ENCODE data around the gene TMPRSS11E.
"Not testable (repeated sequence)": the region's sequence is repeated elsewhere in the genome, so short reads cannot be mapped to it uniquely, and the experiment has no call there.

Gene TMPRSS11E, protein sequence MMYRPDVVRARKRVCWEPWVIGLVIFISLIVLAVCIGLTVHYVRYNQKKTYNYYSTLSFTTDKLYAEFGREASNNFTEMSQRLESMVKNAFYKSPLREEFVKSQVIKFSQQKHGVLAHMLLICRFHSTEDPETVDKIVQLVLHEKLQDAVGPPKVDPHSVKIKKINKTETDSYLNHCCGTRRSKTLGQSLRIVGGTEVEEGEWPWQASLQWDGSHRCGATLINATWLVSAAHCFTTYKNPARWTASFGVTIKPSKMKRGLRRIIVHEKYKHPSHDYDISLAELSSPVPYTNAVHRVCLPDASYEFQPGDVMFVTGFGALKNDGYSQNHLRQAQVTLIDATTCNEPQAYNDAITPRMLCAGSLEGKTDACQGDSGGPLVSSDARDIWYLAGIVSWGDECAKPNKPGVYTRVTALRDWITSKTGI

DNA sequence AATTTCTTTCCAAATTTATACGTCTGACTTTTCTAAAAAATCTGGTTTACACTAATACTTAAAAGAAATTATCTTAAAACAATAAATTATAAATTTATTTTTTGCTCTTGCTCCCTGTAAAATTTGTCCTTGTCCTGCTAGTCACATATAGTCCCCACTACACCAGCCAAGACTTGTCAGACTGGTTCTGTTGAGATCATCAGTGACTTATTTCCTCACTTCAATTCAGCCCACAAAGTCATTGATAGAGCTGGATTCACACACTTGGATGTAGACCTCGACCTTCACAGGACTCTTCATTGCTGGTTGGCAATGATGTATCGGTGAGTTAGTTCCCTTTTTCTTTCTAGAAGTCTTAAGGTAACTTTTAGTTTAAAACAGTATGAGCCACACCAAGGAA, at the start of gene TMPRSS11E:
TSS of gene TMPRSS11E (plus strand) at position 263 of the 400 bp plus-strand sequence. CDS start at position 313, 50 bp downstream.
- no peak for DNase-seq

GRCh38 chr4:68399306-68399705, 48.0 kb upstream of the TMPRSS11E start:
- TF ChIP-seq GATA1 (IDR thresholded peaks at IDR 0.05; ENCODE audit: low read depth, low read length) (no peak), POLR2A (IDR thresholded peaks at IDR 0.05; ENCODE audit: low read length) (no peak)

More for the DNA sequence above, at the start of gene TMPRSS11E:
- no peak for TF ChIP-seq POLR2A (IDR thresholded peaks at IDR 0.05; ENCODE audit: low read length)
- no peak for TF ChIP-seq GATA1 (IDR thresholded peaks at IDR 0.05; ENCODE audit: low read depth, low read length)

GRCh38 chr4:68401231-68401630, 46.0 kb upstream of the TMPRSS11E start:
- no peak for DNase-seq

More at GRCh38 chr4:68399306-68399705, 48.0 kb upstream of the TMPRSS11E start:
- DNase-seq, result no peak

DNA sequence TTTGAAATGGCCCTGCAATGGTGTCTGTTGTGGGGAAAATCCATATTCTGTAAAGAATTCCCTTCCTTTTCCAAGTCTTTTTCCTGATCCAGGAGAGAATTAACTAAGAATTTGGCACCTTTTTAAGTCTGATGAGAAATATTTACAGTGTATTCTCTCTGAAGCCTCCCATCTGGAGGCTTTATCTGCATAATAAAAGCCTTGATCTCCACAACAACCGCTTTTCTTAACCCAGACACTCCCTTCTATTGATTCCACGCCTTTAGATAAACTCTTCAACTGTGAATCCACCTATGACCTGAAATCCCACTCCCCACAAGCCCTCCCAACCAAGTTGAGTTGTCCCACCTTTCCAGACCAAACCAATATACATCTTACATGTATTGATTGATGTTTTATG, 43.1 kb upstream of the TMPRSS11E start:
- TF ChIP-seq GATA1 (IDR thresholded peaks at IDR 0.05; ENCODE audit: low read depth, low read length) (no peak), POLR2A (IDR thresholded peaks at IDR 0.05; ENCODE audit: low read length) (no peak)
- no peak for DNase-seq

More at GRCh38 chr4:68401231-68401630, 46.0 kb upstream of the TMPRSS11E start:
- TF ChIP-seq POLR2A (IDR thresholded peaks at IDR 0.05; ENCODE audit: low read length) (no peak), GATA1 (IDR thresholded peaks at IDR 0.05; ENCODE audit: low read depth, low read length) (no peak)

GRCh38 chr4:68405718-68406478, 41.4 kb upstream of the TMPRSS11E start:
- DNase-seq, result not testable (repeated sequence)

DNA sequence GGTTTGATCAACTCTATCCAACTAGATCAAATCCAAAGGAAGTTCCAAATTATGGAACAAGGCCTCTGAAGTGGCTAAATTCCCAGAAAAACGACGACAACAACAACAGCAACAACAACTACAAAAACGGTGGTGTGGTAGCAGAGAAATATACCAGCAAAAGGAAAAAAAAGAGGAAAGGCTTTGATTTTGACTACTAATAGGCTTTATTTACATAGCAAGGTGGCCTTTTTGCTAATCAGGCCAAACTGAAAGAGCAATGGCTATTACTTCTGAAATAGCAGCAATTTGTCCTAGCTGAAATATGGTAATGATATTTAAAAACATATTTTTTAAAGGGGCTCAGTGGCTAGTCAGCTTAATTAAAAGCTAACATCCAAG, 40.8 kb upstream of the TMPRSS11E start:
- no peak for DNase-seq
- TF ChIP-seq GATA1 (IDR thresholded peaks at IDR 0.05; ENCODE audit: low read depth, low read length) (no peak), POLR2A (IDR thresholded peaks at IDR 0.05; ENCODE audit: low read length) (no peak)

DNA sequence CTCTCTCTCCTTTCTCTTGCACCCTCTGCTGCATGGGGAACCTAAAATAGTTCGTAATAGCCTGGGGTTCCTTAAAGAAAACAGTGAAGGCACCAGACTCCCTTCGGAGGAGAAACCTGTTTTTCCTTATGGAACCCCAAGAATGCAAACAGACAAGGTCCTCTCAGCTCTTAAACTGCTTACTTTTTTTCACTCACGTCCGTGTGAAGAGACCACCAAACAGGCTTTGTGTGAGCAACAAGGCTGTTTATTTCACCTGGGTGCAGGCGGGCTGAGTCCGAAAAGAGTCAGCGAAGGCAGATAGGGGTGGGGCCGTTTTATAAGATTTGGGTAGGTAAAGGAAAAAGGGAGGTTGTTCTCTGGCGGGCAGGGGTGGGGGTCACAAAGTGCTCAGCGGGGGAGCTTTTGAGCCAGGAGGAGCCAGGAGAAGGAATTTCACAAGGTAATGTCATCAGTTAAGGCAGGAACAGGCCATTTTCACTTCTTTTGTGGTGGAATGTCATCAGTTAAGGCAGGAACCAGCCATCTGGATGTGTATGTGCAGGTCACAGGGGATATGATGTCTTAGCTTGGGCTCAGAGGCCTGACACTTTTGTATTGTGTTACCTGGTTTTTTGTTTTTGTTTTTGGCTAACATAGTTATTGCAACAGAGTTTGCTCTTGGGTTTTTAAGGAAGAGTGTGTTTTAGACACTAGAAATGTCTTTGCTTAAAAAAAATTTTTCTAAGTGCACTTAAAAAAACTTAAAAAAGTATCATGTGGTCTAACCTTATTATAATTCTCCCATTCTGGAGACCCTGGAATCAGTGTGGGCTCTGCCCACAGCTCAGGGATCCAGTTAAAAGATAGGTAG, 40.0 kb upstream of the TMPRSS11E start:
- DNase-seq, result not testable (repeated sequence)

GRCh38 chr4:68407868-68408190, 39.4 kb upstream of the TMPRSS11E start:
- no peak for DNase-seq
- TF ChIP-seq GATA1 (IDR thresholded peaks at IDR 0.05; ENCODE audit: low read depth, low read length), result no peak
- no peak for TF ChIP-seq POLR2A (IDR thresholded peaks at IDR 0.05; ENCODE audit: low read length)

- no peak for TF ChIP-seq GATA1 (IDR thresholded peaks at IDR 0.05; ENCODE audit: low read depth, low read length)
- no peak for TF ChIP-seq POLR2A (IDR thresholded peaks at IDR 0.05; ENCODE audit: low read length)
- DNase-seq, result no peak
These were observed 37.1 kb upstream of the TMPRSS11E start for GRCh38 chr4:68410149-68410548.

DNA sequence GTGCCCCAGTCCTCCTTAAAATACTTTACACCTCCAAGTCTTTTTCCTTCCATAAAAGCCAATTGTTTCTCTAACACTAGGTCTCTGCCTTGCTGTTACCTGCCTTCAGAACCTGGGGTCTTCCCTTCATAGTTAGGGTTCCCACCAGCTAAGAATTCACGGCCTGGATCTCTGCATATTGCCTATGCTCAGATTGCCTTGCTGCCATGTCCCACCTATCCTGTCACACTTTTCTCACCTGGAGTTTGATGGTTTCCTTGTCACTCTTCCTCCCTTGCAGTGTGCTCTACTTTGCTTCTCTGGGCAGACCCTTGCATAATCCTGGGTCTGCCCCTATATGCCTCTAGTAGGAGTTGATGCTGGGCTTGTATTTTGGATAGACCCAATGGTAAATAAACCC, 36.6 kb upstream of the TMPRSS11E start:
- DNase-seq, result no peak
- TF ChIP-seq GATA1 (IDR thresholded peaks at IDR 0.05; ENCODE audit: low read depth, low read length) (no peak), POLR2A (IDR thresholded peaks at IDR 0.05; ENCODE audit: low read length) (no peak)

GRCh38 chr4:68412031-68412430, 35.2 kb upstream of the TMPRSS11E start:
- DNase-seq, result not testable (repeated sequence)

DNA sequence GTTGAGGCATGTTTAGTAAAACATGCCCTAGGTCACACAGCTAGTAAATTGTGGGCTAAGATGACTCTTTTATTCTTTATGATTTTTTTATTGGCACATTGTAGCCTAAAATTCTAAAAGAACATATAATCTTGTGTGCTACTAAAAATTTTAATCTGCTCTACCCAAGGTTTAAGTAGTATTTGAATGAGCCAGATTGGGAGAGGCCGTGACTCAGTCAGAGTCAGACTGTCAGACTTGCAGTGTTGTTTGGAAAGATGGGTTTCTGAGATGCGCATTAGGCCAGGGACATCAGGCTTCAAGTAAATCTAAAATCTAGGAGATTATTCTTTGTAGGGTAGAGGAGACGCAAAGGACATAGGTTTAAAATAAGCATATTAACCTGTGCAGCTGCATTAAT, 30.7 kb upstream of the TMPRSS11E start:
- TF ChIP-seq POLR2A (IDR thresholded peaks at IDR 0.05; ENCODE audit: low read length) (no peak), GATA1 (IDR thresholded peaks at IDR 0.05; ENCODE audit: low read depth, low read length) (no peak)
- DNase-seq, result no peak

- DNase-seq, result no peak
- TF ChIP-seq POLR2A (IDR thresholded peaks at IDR 0.05; ENCODE audit: low read length), result no peak
These were observed 20.7 kb upstream of the TMPRSS11E start for GRCh38 chr4:68426516-68426915.

DNA sequence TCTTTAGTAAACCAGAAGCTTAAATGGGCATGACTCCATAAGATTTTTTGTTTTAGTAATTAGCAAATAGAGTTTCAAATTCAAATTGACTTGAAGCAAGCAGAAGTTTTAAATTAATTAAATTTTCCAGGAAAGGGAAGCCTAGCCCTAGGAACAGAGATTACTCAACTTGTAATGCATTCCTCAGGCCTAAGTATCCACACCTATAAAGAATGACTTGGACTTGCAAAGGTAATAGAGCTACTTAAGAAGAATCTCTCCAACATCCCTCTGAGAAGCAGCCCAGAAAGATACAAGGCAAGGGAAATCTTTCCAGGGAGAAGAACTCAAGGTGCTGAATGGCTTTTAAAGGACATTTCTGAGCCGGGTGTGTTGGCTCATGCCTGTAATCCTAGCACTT, 16.9 kb upstream of the TMPRSS11E start:
- no peak for DNase-seq
- TF ChIP-seq GATA1 (IDR thresholded peaks at IDR 0.05; ENCODE audit: low read depth, low read length) (no peak), POLR2A (IDR thresholded peaks at IDR 0.05; ENCODE audit: low read length) (no peak)
